ENCODE results near the gene PSD2.

DNA sequence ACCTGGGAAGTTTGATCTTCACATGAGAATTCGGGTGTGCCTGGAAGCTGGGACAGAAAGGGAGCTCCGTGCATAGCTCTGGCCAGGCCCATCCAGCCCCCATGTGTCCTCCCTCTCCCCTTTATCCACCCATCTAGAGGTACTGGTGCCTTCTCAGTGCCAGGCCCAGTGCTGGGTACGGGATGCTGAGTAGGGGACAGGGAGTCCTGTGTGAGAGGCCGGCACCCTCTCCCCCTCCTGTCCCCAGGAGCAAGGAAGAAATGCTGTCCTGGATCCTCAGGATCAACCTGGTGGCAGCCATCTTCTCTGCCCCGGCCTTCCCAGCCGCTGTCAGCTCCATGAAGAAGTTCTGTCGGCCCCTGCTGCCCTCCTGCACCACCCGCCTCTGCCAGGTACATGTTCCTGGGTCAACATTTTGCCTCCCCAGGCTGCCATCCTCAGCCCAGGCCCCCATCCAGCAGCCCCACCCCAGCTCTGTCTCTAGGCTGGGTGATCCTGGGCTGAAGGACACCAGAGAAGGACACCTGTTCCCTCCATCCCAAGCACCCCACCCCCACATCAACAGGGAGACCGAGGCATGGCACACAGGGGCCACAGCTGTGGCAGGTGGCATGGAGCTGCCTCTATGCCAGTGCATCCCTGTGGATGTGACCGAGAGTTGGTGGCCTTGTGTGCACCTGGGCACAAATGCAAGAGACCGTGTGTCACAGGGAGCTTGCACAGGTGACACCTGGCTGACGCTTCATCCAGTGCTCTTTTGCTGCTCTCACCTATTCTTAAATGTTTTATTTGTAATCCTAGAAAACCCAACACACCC lies 43.0 kb downstream of the PSD2 start:
- TF ChIP-seq POLR2AphosphoS5 (IDR thresholded peaks at IDR 0.05; ENCODE audit: low read depth, low read length) (no peak), EZH2phosphoT487 (IDR thresholded peaks at IDR 0.05; ENCODE audit: borderline replicate concordance) (no peak), CTCF (IDR thresholded peaks at IDR 0.05 in 2 of 3, conservative IDR thresholded peaks at IDR 0.05 in 1 of 3; ENCODE audit: borderline replicate concordance in 1 of 3, insufficient read depth in 1 of 3, low read depth in 2 of 3, low read length in 2 of 3) (no peak), POLR2A (IDR thresholded peaks at IDR 0.05; ENCODE audit: borderline replicate concordance, extremely low read depth, insufficient read depth, insufficient read length) (no peak), CBX3 (IDR thresholded peaks at IDR 0.05; ENCODE audit: low read depth) (no peak), SRF (IDR thresholded peaks at IDR 0.05; ENCODE audit: low read depth) (no peak), JUND (IDR thresholded peaks at IDR 0.05) (no peak), ZNF274 (IDR thresholded peaks at IDR 0.05; ENCODE audit: low read depth, low read length) (no peak), SIN3A (IDR thresholded peaks at IDR 0.05; ENCODE audit: low read depth) (no peak), ZFX (IDR thresholded peaks at IDR 0.05) (no peak), MAX (IDR thresholded peaks at IDR 0.05) (no peak), EZH2 (IDR thresholded peaks at IDR 0.05) (no peak), RAD21 (IDR thresholded peaks at IDR 0.05; ENCODE audit: low read depth) (no peak)
- TF ChIP-seq, protein P1, sequence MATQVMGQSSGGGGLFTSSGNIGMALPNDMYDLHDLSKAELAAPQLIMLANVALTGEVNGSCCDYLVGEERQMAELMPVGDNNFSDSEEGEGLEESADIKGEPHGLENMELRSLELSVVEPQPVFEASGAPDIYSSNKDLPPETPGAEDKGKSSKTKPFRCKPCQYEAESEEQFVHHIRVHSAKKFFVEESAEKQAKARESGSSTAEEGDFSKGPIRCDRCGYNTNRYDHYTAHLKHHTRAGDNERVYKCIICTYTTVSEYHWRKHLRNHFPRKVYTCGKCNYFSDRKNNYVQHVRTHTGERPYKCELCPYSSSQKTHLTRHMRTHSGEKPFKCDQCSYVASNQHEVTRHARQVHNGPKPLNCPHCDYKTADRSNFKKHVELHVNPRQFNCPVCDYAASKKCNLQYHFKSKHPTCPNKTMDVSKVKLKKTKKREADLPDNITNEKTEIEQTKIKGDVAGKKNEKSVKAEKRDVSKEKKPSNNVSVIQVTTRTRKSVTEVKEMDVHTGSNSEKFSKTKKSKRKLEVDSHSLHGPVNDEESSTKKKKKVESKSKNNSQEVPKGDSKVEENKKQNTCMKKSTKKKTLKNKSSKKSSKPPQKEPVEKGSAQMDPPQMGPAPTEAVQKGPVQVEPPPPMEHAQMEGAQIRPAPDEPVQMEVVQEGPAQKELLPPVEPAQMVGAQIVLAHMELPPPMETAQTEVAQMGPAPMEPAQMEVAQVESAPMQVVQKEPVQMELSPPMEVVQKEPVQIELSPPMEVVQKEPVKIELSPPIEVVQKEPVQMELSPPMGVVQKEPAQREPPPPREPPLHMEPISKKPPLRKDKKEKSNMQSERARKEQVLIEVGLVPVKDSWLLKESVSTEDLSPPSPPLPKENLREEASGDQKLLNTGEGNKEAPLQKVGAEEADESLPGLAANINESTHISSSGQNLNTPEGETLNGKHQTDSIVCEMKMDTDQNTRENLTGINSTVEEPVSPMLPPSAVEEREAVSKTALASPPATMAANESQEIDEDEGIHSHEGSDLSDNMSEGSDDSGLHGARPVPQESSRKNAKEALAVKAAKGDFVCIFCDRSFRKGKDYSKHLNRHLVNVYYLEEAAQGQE (IDR thresholded peaks at IDR 0.05; ENCODE audit: low read depth): no peak
